Breast epithelium (tissue), 3 donors: ENCODE results near the gene HIPK3.

ENCODE experiments used
- POLR2A ChIP-seq: fragments of 450-650 bp; IDR thresholded peaks from one replicate; pipeline ENCODE4 v1.6.1; 2016; ENCODE audit warnings: antibody characterized with exemption, mild to moderate bottlenecking, moderate library complexity
- POLR2AphosphoS5 ChIP-seq, 3 donors: sonication (generic); formaldehyde crosslinking; IDR thresholded peaks; one replicate each; pipeline ENCODE4 v1.6.1; 2017; ENCODE audit warnings: antibody characterized with exemption in 3 of 3
- TF ChIP-seq, protein P1 (sequence below), 3 donors: fragments of 450-650 bp; IDR thresholded peaks; one replicate each; pipeline ENCODE4 v1.5.1; 2016 to 2017; ENCODE audit warnings: antibody characterized with exemption in 3 of 3, mild to moderate bottlenecking in 3 of 3, moderate library complexity in 3 of 3

DNA sequence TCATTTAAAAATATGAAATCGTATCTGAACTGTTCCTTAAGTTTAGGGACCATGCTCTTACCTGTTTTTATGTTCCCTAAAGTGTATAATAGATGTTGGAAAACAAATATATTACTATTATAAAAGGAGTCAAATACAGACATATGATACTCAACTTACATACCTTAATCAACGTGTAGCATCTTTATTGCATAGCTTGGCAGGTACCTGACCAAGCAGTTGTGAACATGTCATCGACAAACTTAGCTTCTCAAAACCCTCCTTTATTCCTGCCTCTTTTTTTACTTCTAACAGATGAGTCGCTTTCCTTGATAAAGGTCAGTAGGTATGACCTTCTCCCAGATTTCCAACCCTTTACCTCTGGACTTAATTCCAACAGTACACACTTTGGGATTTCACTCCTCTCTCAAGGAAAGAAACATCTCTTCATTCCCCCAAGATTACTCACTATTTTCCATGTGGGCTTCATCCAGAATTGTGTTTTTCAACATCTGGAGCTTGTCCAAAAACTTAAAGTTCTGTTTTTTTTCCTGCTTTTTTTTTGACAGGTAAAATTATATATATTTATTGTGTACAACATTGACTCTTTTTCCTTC, 11.9 kb downstream of the HIPK3 start:
- TF ChIP-seq, protein P1, sequence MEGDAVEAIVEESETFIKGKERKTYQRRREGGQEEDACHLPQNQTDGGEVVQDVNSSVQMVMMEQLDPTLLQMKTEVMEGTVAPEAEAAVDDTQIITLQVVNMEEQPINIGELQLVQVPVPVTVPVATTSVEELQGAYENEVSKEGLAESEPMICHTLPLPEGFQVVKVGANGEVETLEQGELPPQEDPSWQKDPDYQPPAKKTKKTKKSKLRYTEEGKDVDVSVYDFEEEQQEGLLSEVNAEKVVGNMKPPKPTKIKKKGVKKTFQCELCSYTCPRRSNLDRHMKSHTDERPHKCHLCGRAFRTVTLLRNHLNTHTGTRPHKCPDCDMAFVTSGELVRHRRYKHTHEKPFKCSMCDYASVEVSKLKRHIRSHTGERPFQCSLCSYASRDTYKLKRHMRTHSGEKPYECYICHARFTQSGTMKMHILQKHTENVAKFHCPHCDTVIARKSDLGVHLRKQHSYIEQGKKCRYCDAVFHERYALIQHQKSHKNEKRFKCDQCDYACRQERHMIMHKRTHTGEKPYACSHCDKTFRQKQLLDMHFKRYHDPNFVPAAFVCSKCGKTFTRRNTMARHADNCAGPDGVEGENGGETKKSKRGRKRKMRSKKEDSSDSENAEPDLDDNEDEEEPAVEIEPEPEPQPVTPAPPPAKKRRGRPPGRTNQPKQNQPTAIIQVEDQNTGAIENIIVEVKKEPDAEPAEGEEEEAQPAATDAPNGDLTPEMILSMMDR (IDR thresholded peaks at IDR 0.05) = no peak
- TF ChIP-seq POLR2A (no peak), POLR2AphosphoS5 (IDR thresholded peaks at IDR 0.05) (no peak)
